HUES64 (cell line): ENCODE data around the gene NXPE3.

ENCODE experiments used
- H3K27ac ChIP-seq: 2 replicates; pipeline ENCODE4 v1.7.0; 2013; ENCODE audit warnings: low read depth, low read length, inconsistent platforms
- H3K27me3 ChIP-seq: 2 replicates; pipeline ENCODE4 v1.6.1; 2013; ENCODE audit warnings: mild to moderate bottlenecking, low read length; ENCODE audit not compliant: insufficient read depth
- H3K36me3 ChIP-seq: 2 replicates; pipeline ENCODE4 v1.6.1; 2013; ENCODE audit warnings: mild to moderate bottlenecking, low read length; ENCODE audit not compliant: insufficient read depth
- H3K4me1 ChIP-seq: 2 replicates; pipeline ENCODE4 v1.6.1; 2013; ENCODE audit warnings: mild to moderate bottlenecking, low read length, moderate library complexity; ENCODE audit not compliant: insufficient read depth
- H3K4me3 ChIP-seq: 2 replicates; pipeline ENCODE4 v1.5.1; 2013; ENCODE audit warnings: mild to moderate bottlenecking, low read length, moderate library complexity
- H3K9ac ChIP-seq: 2 replicates; pipeline ENCODE4 v1.6.1; 2013; ENCODE audit warnings: mild to moderate bottlenecking, low read depth, low read length
- H3K9me3 ChIP-seq: 2 replicates; pipeline ENCODE4 v1.6.1; 2013; ENCODE audit warnings: low read depth, low read length; ENCODE audit not compliant: insufficient read depth
- WGBS: fragments of 150-250, 120-280 bp; methylation state at CpG from one replicate; pipeline ENCODE4 v1.1.7; 2013; ENCODE audit warnings: missing lambda C conversion rate; 5-methylcytosine and 5-hydroxymethylcytosine counted together

The NXPE3 gene

GRCh38 chr3:101803173-101803782, 24.3 kb downstream of the NXPE3 start:
- Histone ChIP-seq H3K4me3 (no peak overlapping the region), H3K27me3 (no peaks in the 10 kb centered on the region), H3K9me3 (no peaks in the 10 kb centered on the region), H3K27ac (no peak overlapping the region), H3K4me1 (peaks cover 12% of the 10 kb centered on the region), H3K9ac (no peak overlapping the region), H3K36me3 (peaks cover 38% of the 10 kb centered on the region)
- WGBS: 94% methylated on average over 7 of the region's 9 CpGs

- Histone ChIP-seq H3K27ac (no peak overlapping the region), H3K9ac (no peak overlapping the region), H3K36me3 (peaks cover 37% of the 10 kb centered on the region), H3K4me3 (no peak overlapping the region), H3K27me3 (no peaks in the 10 kb centered on the region), H3K4me1 (peaks cover 12% of the 10 kb centered on the region), H3K9me3 (no peaks in the 10 kb centered on the region)
- 92% methylated on average over 3 of the region's 3 CpGs for WGBS
These were observed 24.9 kb downstream of the NXPE3 start for GRCh38 chr3:101803939-101804338.

GRCh38 chr3:101806491-101806890, 27.5 kb downstream of the NXPE3 start:
- Histone ChIP-seq H3K9ac (no peak overlapping the region), H3K9me3 (no peaks in the 10 kb centered on the region), H3K27me3 (no peaks in the 10 kb centered on the region), H3K27ac (no peak overlapping the region), H3K36me3 (peaks cover 32% of the 10 kb centered on the region), H3K4me3 (no peak overlapping the region), H3K4me1 (no peaks in the 10 kb centered on the region; the same call in 1 of the 2 replicates)
- 100% methylated on average over 1 of the region's 1 CpG for WGBS

GRCh38 chr3:101807888-101808287, 28.9 kb downstream of the NXPE3 start:
- Histone ChIP-seq H3K27me3 (no peaks in the 10 kb centered on the region), H3K36me3 (peaks cover 18% of the 10 kb centered on the region), H3K9ac (no peak overlapping the region), H3K4me1 (no peaks in the 10 kb centered on the region; the same call in 1 of the 2 replicates), H3K27ac (no peak overlapping the region), H3K9me3 (no peaks in the 10 kb centered on the region), H3K4me3 (no peak overlapping the region)
- 97% methylated on average over 2 of the region's 2 CpGs for WGBS

- Histone ChIP-seq H3K4me1 (no peaks in the 10 kb centered on the region; the same call in 1 of the 2 replicates), H3K9ac (no peak overlapping the region), H3K4me3 (no peak overlapping the region), H3K36me3 (peaks cover 7% of the 10 kb centered on the region; the same call in 1 of the 2 replicates), H3K9me3 (no peaks in the 10 kb centered on the region), H3K27ac (no peak overlapping the region), H3K27me3 (no peaks in the 10 kb centered on the region)
These were observed 30.4 kb downstream of the NXPE3 start for GRCh38 chr3:101809178-101810021.

- H3K27ac ChIP-seq: no peak overlapping the region
These were observed 31.0 kb downstream of the NXPE3 start for GRCh38 chr3:101810022-101810418.

GRCh38 chr3:101811875-101812274, 32.9 kb downstream of the NXPE3 start:
- no peaks in the 10 kb centered on the region for H3K9me3 ChIP-seq
- WGBS: 93% methylated on average over 2 of the region's 2 CpGs
- H3K27ac ChIP-seq: no peak overlapping the region
- no peak overlapping the region for H3K4me3 ChIP-seq
- H3K36me3 ChIP-seq: peaks cover 4% of the 10 kb centered on the region; the same call in 1 of the 2 replicates
- H3K4me1 ChIP-seq: no peaks in the 10 kb centered on the region; the same call in 1 of the 2 replicates
- no peak overlapping the region for H3K9ac ChIP-seq
- H3K27me3 ChIP-seq: no peaks in the 10 kb centered on the region

More at GRCh38 chr3:101810022-101810418, 31.0 kb downstream of the NXPE3 start:
- Histone ChIP-seq H3K4me1 (no peaks in the 10 kb centered on the region; the same call in 1 of the 2 replicates), H3K9me3 (no peaks in the 10 kb centered on the region), H3K4me3 (no peak overlapping the region), H3K36me3 (0 out of 2 replicates have a peak, but pooled peaks cover 7% of the 10 kb centered on the region), H3K27me3 (no peaks in the 10 kb centered on the region), H3K9ac (no peak overlapping the region)

- H3K4me3 ChIP-seq: no peak overlapping the region
- no peak overlapping the region for H3K27ac ChIP-seq
- no peaks in the 10 kb centered on the region for H3K9me3 ChIP-seq
- peaks cover 10% of the 10 kb centered on the region; the same call in 1 of the 2 replicates for H3K36me3 ChIP-seq
- no peaks in the 10 kb centered on the region for H3K27me3 ChIP-seq
- no peak overlapping the region for H3K9ac ChIP-seq
- H3K4me1 ChIP-seq: no peaks in the 10 kb centered on the region; the same call in 1 of the 2 replicates
These were observed 33.9 kb downstream of the NXPE3 start for GRCh38 chr3:101812895-101813294.

GRCh38 chr3:101813817-101814440, 34.9 kb downstream of the NXPE3 start:
- H3K27me3 ChIP-seq: no peaks in the 10 kb centered on the region
- no peak overlapping the region for H3K27ac ChIP-seq
- H3K4me1 ChIP-seq: no peaks in the 10 kb centered on the region; the same call in 1 of the 2 replicates
- H3K9ac ChIP-seq: no peak overlapping the region
- no peak overlapping the region for H3K4me3 ChIP-seq
- H3K36me3 ChIP-seq: peaks cover 10% of the 10 kb centered on the region; the same call in 1 of the 2 replicates
- 94% methylated on average over 5 of the region's 7 CpGs for WGBS
- H3K9me3 ChIP-seq: no peaks in the 10 kb centered on the region

- Histone ChIP-seq H3K9ac (no peak overlapping the region), H3K27me3 (no peaks in the 10 kb centered on the region), H3K9me3 (no peaks in the 10 kb centered on the region), H3K4me1 (no peaks in the 10 kb centered on the region), H3K36me3 (peaks cover 10% of the 10 kb centered on the region; the same call in 1 of the 2 replicates), H3K4me3 (no peak overlapping the region), H3K27ac (no peak overlapping the region)
- WGBS: 82% methylated on average over 3 of the region's 3 CpGs
These were observed 35.8 kb downstream of the NXPE3 start for GRCh38 chr3:101814835-101815234.
